HG02840 (cell line): ENCODE measurements around the gene SYTL3.
A peak's percentile ranks its signal among the peaks of the same experiment; 100 is the strongest.
"Not testable (repeated sequence)": the region's sequence is repeated elsewhere in the genome, so short reads cannot be mapped to it uniquely, and the experiment has no call there.

Experiments used
- ATAC-seq: cut with Tn5 transposase; IDR thresholded peaks from one replicate; pipeline ENCODE4 v1.9.1; 2021; ENCODE audit warnings: mild to moderate bottlenecking, moderate library complexity, moderate number of reproducible peaks; ENCODE audit not compliant: unreplicated experiment, low FRiP score

The SYTL3 gene

DNA sequence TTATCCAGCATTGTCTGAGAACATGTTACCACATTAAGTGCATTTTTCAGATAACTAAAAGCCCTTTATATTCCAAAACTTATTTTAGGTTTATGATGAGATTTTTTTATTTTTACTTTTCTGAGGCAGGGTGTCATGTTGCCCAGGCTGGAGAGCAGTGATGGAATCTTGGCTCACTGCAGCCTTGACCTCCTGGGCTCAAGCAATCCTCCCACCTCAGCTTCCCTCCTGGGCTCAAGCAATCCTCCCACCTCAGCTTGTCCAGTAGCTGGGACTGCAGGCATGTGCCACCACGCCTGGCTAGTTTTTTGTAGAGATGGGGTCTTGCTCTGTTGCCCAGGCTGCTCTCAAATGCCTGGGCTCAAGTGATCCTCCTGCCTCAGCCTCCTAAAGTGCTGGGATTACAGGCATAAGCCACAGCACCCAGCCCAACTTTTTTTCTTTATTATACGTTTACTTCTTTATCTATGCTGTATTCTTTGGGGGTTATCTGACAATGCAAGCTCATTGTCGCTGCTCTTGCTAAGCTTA is 11.5 kb upstream of the SYTL3 start:
- ATAC-seq, result no peak

DNA sequence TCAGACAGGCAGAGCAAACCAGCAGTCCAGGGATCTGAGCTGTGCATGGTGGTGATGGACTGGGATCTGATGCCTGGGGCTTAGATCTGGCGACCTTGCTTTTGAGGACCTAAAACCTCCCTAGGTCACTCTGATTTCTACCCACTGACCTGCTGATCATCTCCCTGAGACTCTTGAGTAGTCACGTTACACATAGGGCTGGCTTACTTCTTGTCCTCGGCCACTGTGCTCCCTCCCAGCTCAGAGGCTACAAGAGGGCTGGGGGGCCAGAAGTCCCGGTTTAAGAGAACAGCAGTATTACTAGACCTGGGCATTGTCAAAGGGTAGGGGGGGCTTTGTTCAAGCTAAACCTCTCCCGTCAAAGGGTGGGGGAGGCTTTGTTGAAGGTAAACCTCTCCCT is 10.8 kb upstream of the SYTL3 start:
- ATAC-seq, result no peak

DNA sequence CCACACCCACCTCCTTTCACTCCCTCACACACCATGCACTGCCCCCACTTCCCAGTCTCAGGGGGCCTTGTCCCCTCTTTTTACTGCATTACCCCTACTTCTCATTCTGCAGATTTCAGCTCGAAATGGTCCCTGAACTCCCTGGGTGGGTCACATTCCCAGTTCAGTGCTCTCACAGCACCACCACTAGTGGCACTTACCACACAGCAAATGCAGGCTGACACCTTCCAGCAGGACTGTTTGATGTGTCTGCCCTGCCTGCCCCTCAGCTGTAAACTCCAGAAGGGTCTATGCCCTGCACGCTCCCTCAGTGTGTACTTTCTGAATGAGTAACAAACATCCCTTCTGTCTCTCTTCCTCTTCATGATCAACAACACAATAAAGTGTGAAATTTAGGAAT is 9.3 kb upstream of the SYTL3 start:
- ATAC-seq, result no peak

DNA sequence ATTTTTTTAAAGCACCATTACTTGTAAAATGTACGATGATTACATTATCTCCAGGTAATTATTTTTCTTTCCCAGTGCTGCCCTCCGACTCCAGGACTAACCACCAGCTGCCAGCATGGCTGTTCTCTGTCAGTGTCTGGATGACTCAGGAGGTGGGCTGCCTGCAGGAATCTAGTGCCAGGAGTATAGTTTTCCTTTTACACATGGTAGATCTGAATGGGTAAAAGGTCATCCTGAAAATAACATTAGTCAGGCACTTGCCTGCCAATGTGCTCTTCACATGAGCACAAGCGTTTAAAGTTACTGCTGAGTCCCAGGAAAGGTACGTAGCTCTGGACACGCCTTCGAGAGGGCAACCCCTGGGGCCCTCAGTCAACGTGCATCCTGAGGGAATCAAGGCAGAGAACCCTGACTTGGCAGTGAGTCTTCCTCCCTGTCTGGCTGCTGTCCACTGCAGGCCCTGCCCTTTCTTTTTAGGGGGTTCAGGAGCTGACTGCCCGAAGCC is 7.7 kb upstream of the SYTL3 start:
- no peak for ATAC-seq

DNA sequence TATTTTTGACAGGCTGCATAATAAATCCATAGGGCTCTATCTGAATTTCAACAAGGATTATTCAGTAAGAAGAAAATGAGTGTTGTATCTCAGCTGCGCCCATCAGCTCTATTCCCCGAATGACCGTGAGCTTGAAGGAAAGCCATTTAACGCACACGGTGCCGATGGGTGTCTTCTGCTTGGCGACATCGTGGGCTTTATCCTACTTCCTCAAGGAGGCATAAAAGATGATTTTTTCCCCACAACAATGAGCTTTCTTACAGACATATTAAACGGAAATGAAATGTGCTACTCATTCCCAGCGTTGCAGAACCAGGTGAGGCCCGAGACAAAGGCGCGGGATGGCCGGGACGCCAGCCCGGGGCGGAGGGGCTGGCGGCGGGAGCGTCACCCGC is 6.0 kb upstream of the SYTL3 start:
- ATAC-seq, result no peak

DNA sequence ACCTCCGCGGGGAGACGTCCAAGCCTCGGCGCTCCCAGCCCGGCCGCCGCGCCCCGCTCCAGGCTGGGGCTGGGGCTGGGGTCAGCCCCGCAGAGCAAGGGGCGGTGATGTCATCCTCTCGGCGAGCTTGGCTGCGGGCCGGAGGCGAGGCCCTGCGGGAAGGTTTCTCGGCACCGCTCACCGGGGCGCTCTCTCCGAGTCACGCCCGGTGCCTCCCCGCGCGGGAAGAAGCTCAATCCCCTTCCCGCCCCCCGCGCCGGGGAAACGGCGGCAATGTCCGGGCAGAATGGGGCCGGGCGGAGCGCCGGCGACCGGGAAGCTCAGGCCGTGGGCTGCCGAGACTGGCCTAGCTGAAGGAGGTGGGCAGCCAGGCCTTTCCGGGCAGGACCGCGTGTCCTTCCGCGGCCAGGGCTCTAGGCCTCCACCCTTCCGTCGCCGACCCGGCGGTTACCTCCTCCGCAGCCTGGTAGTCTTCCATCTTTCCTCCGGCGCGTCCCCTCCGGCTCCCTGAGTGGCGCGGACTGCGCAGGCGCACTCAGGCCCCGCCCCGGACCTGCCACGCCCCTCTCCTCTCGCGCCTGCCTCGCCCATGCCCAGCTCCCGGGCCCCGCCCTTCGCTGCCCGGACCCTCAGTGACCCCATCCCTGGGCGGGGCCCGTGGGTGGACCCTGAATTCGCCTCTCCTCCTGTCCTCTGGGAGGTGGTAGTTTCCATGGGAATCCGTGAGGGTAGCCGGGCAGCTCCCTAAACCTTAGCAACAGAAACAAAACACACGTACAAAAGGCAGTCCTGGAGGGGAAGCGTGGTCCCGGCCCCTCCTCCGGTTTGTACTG is 5.4 kb upstream of the SYTL3 start, which contains the start of gene DYNLT1:
DYNLT1 (minus strand) TSS at position 513 of the 833 bp plus-strand sequence; CDS start at position 478, 35 bp downstream.
- ATAC-seq, result peak; percentile 61

DNA sequence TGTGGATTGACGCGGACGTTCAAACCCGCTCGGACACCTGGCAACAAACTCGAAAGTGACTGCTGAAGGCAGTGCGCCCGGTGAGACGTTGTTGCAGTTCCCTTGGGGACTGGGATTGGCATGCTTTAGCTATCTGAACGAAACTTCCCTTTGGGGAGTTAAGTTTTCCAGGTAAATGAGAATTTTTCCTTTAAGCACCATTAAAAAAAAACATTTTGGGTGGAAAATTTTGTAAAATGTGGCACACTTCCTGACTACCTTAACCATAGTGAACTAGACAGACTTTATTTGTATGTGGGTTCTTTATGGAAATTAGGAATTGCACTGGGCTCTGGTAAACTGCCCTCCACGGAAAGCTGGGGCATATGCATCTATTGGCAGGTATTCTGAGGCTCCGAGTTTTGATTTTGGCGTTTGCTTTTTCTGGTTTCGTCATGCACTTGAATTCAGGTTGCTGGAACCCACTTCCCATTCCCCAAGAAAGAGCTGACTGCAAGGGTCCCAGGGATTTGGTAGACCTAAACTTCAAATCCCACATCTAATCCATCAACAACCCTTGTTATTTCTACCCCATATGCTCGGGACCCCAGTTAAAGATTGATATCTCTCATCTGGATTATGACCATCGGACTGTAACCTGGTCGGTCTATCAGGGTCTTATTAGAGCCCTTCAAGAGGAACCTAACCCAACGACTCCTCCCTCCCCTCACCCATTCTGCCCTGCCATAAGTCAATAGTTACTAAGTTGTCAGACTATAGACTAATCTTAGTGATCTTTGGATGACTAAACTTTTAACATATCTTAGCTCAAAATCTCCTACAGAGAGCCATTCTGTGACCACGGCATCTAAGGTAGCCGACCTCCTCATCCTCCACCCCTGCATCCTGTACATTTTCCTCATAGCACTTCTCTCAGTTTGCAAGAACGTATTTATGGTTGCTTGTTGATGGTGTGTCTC is 4.5 kb upstream of the SYTL3 start:
- ATAC-seq, result no peak

DNA sequence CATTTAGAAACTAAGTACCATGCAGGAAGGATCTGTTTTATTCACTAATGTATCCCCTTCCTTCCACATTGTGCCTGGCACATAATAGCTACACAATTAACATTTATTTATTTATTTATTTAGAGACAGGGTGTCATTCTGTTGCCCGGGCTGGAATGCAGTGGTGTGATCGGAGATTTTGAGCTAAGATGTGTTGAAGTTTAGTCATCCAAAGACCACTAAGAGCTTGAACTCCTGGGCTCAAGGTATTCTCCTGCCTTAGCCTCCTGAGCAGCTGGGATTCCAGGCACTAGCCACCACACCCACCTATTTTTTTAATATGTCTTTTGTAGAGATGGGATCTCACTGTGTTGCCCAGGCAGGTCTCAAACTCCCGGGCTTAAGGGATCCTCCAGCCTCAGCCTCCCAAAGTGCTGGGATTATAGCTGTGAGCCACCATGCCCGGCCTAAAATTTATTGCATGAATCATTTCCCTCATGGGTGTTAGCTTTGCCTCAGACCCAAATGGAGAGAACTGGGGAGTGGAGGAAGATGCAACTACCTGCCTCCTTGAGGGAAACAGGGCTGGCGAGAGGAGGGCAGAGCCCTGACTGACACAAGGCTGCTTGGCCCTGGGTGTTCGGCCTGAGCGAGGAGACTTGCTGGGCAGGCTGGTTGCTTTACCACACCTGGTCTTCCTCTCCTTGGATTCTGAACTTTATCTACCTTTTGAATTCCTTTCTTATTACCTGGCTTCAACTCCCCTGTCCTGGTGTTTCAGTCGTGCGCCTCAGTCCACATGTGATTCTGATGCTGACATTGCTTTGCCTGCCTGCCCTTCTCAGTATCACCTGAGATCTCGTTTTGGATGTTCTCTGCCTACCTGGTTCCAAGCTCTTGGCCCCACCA is 3.6 kb upstream of the SYTL3 start:
- ATAC-seq, result no peak

DNA sequence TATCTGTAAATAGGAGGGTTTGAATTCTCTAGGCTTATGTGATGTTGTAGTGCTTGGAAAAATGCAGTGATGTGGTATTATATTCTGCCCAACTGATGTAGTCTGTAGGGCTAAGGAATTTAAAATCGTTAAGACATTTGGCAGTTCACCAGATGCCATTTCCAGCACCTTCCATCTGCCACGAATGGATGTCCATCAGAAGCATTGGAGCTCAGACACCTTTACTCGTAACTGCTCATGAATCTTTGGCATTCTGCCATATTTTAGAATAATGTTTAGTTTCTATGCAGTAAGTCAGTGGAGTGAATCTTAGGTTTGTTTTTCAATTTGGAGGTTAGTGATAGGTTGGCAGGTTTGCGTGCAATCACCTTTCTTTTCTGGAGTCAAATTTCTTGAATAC is 2.4 kb upstream of the SYTL3 start:
- no peak for ATAC-seq

DNA sequence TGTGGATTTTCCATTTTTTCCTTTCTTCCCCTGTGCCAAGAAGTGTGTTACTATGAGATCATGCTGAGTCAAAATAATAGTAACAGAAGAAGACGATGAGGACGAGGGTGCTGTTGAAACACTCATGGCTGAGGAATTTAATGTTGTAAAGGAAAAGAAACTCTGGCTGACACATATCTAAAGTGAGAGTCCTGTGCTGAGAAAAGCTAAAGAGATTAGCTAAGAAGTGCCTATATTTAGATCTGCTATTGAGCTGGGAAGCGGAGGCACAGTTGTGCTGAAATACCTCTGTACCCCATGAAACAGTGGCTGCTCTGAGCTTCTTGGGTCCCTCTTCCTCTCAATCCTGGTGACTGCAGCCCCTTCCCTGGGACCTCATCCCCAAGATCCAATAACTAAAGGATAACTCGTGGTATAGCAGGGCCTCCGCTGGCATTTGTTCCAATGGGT is 1.1 kb upstream of the SYTL3 start:
- ATAC-seq, result peak; percentile 24

DNA sequence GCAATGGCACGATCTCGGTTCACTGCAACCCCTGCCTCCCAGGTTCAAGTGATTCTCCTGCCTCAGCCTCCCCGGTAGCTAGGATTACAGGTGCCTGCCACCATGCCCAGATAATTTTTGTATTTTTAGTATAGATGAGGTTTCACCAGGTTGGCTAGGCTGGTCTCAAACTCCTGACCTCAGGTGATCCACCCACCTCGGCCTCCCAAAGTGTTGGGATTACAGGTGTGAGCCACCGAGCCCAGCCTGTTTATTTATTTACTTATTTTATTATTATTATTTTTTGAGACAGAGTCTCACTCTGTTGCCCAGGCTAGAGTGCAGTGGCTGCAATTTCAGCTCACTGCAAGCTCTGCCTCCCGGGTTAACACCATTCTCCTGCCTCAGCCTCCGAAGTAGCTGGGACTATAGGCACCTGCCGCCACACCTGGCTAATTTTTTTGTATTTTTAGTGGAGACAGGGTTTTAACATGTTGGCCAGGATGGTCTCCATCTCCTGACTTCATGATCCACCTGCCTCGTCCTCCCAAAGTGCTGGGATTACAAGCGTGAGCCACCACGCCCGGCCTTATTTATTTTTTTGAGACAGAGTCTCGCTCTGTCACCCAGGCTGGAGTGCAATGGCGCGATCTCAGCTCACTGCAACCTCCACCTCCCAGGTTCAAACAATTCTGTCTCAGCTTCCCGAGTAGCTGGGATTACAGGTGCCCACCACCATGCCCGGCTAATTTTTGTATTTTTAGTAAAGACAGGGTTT is 2.3 kb downstream of the SYTL3 start:
- not testable (repeated sequence) for ATAC-seq

DNA sequence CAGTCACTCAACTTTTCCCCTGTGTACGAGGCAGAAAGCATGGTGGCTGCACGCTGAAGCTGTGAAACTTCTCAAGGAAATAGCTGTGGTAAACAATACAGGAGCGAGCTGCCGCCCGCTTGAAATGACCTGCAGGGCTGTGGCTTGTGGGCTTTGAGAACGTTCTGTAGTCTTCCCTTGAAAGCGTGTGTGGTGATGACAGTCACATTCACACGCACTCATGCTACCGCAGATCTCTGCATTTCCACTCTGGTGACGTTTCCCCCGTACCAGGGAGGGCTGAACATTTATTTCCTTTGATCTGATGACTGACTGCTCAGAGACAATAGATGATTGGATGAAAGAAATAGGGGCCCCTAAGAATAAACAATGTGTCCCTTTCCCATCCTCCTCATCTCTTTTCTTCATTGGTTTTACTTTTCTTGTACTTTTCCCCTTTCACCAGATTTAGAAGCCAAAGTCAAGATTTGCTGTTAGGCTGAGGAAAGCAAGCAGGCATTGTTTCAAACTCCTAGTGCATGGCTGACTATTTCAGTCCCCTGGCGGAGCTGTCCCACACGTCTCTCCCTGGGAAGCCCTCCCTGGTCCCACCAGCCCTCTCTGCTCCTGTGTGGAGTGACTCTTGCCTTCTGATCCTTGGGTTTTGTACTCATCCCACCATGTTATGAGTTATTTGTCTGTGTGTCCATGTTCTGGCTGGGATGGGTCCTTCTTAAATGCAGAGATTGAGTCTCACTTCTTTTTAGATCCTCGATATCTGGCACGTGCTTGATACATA is 3.9 kb downstream of the SYTL3 start:
- peak; percentile 31 for ATAC-seq

DNA sequence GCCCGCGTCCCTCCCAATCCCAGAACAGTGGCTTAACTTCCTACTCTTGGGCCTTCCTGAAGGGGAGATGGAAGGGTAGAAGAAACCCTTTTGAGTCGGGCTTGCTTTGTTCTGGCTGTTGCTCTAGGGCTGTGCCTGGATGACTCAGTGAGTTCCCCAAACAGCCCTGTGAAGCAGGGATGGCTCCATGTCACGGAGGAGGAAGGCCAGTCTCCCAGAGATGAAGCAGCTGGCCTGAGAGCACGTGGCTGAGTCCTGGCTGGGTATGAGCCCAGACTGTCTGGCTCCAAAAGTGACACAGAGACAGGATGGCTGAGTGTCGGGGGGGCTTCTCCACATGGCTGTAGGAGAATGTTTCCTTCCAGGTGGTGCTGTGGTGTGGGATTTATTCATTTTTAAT is 4.6 kb downstream of the SYTL3 start:
- ATAC-seq, result no peak

DNA sequence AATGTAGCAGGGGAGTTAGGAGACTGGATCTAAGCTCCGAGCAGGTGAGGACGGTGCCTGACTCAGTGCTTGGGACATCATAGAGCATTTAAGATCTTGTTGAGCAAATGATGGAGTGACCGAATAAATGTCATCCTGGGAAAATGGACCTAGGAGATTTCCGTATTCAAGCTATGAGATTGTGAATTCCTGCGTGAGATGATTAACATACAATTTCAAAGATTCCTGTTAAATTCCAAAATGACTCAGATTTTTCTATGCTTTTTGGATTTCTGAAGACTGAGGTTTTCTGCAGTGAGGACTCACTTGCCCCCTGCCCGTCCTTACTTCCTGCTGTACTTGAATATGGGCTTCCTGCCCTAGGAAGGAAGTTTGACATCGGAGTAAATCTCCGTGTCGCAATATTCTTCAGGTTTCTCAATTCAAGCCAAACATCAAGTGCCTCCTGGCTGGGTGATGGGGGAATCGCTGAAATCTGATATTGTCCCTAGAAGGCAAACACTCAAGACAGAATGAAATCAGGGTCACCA is 5.2 kb downstream of the SYTL3 start:
- ATAC-seq, result no peak

DNA sequence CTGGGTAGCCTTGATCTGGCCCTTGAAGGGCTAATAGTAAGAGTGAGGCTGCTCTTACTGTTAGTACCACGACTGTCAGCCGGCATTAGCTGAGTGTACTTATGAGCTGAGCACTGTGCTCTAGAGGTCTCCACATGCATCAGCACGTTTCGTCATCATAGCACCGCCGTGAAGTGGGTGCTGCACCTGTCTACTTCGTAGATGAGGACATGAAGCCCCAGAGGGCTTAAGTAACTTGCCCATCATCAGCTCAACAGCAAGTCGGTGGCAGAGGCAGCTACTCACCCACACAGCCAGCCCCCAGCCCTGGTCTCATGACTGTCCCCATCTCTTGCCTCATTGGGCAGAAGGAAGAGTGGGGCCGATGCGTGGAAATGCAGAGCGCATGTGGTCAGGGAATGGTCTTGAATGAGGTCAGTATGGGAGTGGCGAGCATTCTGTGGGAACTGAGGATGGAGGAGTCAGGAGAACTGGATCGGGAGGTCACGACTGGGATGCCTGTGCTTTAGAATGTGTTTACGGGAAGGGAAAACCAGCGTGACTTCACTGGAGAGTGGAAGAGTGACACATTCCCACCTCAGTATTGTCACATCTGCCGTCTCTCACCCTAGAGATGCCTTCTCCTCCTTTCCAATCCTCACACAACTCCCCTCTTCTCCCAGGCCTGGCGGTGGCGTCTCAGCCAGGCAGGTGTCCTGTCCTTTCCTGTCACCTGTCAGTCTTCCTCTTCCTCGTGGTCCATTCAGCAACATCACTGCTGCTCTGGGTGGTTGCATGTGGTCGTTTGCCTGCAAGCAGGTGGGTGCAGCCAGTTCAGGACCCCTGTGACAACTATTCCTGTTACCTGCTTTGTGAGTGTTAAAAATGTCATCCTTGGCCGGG is 6.0 kb downstream of the SYTL3 start:
- no peak for ATAC-seq

DNA sequence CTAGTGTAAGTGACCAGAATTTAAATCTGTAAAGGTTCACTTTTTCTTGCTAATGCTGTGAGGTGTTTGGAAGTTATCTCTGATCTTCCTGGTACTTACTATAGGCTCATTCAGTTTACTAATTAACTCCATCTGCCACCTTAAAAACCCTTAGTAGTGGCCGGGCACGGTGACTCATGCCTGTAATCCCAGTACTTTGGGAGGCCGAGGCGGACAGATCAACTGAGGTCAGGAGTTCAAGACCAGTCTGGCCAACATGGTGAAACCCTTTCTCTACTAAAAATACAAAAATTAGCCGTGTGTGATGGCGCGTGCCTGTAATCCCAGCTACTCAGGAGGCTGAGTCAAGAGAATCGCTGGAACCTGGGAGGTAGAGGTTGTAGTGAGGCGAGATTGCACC is 7.1 kb downstream of the SYTL3 start:
- not testable (repeated sequence) for ATAC-seq

DNA sequence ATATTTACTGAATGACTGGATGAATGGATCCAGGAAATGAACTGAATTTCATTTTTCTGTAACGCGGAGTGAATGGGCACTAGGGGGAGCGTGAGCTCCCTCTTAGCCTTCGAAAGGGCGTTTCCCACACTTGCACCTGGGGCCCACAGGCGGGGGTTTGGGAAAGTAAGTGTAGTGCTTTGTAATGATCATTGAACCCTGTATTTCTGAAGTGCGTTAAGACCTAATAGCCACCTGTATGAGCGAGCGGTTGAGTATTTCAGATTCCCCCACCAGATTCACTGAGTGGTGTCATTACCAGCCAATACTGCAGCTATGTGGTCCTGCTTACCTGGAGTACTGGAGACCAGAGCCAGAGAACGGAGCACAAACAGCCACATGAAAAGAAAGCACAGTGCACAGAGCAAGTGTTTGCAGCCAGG is 10.5 kb downstream of the SYTL3 start:
- ATAC-seq, result peak; percentile 54
